T-cell (primary cell): ENCODE results near the gene PGC. TPM values are rescaled to one million over a fixed set of nuclear protein-coding genes. Genes with fewer than 3 reads are reported as not detected.
A peak's percentile ranks its signal among the peaks of the same experiment; 100 is the strongest.

Experiments
- ATAC-seq, 4 experiments: fragments of 200-7000 bp in 3 of 4; fragments of 150-1000 bp in 1 of 4; cut with Tn5 transposase; replicated peaks in 1 of 4; 1 replicate in 3 of 4; 2 replicates in 1 of 4; pipeline ENCODE4 v1.10.0; 2021; ENCODE audit warnings: moderate library complexity in 3 of 4, mild to moderate bottlenecking in 2 of 4, moderate number of reproducible peaks in 1 of 4
- CTCF ChIA-PET, 2 donors: fragments of 300-600 bp; sonication (Branson Sonifier 250); formaldehyde crosslinking; loops; one replicate each; lab custom pipeline; 2022; ENCODE audit warnings: antibody characterized with exemption in 2 of 2; lab: Charles Lee
- POLR2A ChIA-PET, 2 donors: fragments of 300-600 bp; sonication (Branson Sonifier 250); formaldehyde crosslinking; loops; one replicate each; lab custom pipeline; 2022; ENCODE audit warnings: antibody characterized with exemption in 2 of 2; lab: Charles Lee
- DNase-seq, 35 experiments: peaks; one replicate each; pipeline versions ENCODE4 v3.0.0 to v3.0.0-alpha.2; 2013 to 2023
- H3K27ac ChIP-seq: one replicate; pipeline ENCODE4 v1.5.1; 2013; ENCODE audit warnings: low read length
- H3K27me3 ChIP-seq, 2 experiments: replicated peaks in 1 of 2; 1 replicate in 1 of 2; 2 replicates in 1 of 2; pipeline versions ENCODE4 v1.6.1 to v1.7.0; 2013; ENCODE audit warnings: low read length in 1 of 2, mixed read lengths in 1 of 2; ENCODE audit not compliant: control insufficient read depth in 2 of 2, insufficient read depth in 2 of 2; ENCODE audit errors: extremely low read depth in 1 of 2
- H3K36me3 ChIP-seq, 2 donors: 1 replicate in 1 of 2; 2 replicates in 1 of 2; pipeline versions ENCODE4 v1.6.1 to v1.7.0; 2013; ENCODE audit warnings: low read length in 1 of 2; ENCODE audit not compliant: control insufficient read depth in 2 of 2, insufficient read depth in 1 of 2; ENCODE audit errors: extremely low read depth in 1 of 2
- H3K4me1 ChIP-seq, 2 experiments: 1 replicate in 1 of 2; 2 replicates in 1 of 2; pipeline versions ENCODE4 v1.6.1 to v1.7.0; 2013; ENCODE audit warnings: low read length in 2 of 2, mixed read lengths in 1 of 2; ENCODE audit not compliant: insufficient read depth in 2 of 2, control insufficient read depth in 1 of 2; ENCODE audit errors: extremely low read depth in 1 of 2
- H3K4me3 ChIP-seq, 2 donors: 1 replicate in 1 of 2; 2 replicates in 1 of 2; pipeline versions ENCODE4 v1.5.1 to v1.7.0; 2013; ENCODE audit warnings: mild to moderate bottlenecking in 2 of 2, low read length in 1 of 2, moderate library complexity in 1 of 2; ENCODE audit not compliant: control insufficient read depth in 1 of 2; ENCODE audit errors: extremely low read depth in 1 of 2
- H3K9me3 ChIP-seq: 2 replicates; pipeline ENCODE4 v1.7.0; 2013
- H3K27ac Mint-ChIP-seq, 2 donors: one replicate each; pipeline ENCODE4 v1.8.0; 2020 to 2021; ENCODE audit warnings: mild to moderate bottlenecking in 2 of 2, mixed read lengths in 2 of 2
- H3K27me3 Mint-ChIP-seq, 2 donors: one replicate each; pipeline ENCODE4 v1.8.0; 2021 to 2022; ENCODE audit warnings: mixed read lengths in 2 of 2
- H3K36me3 Mint-ChIP-seq: one replicate; pipeline ENCODE4 v1.8.0; 2021; ENCODE audit warnings: mixed read lengths
- H3K4me1 Mint-ChIP-seq, 3 donors: one replicate each; pipeline ENCODE4 v1.8.0; 2020 to 2022; ENCODE audit warnings: mixed read lengths in 3 of 3, mild to moderate bottlenecking in 1 of 3
- H3K4me3 Mint-ChIP-seq, 3 donors: one replicate each; pipeline ENCODE4 v1.8.0; 2020 to 2022; ENCODE audit warnings: mild to moderate bottlenecking in 3 of 3, mixed read lengths in 3 of 3, moderate library complexity in 3 of 3
- H3K9me3 Mint-ChIP-seq, 3 donors: one replicate each; pipeline ENCODE4 v1.8.0; 2020 to 2022; ENCODE audit warnings: mixed read lengths in 3 of 3
- WGBS: methylation state at CpG from one replicate; pipeline ENCODE4 v1.1.5; 2013; ENCODE audit warnings: missing lambda C conversion rate; ENCODE audit not compliant: insufficient coverage; 5-methylcytosine and 5-hydroxymethylcytosine counted together
- total RNA-seq, 35 experiments: library from RNA in 6 of 35; stranded (reverse) in 6 of 35; fragments of 120-200 nt in 1 of 35; gene quantifications; one replicate each; pipeline versions ENCODE4 v1.2.1 to v1.2.4 and lab custom pipeline; 2013 to 2026

Gene PGC
- total RNA-seq, 5 donors from 2014 or later (not counting 1 experiment from before 2014, with no cell fraction given), result 0.58 to 0.86 (median 0.70) TPM; not detected in 2

GRCh38 chr6:41719436-41720261 lies 27.5 kb downstream of the PGC start:
- H3K36me3 Mint-ChIP-seq, result no peaks in the 10 kb centered on the region
- peaks cover 20 to 52% (median 22%) of the 10 kb centered on the region in 3 donors for H3K4me1 Mint-ChIP-seq
- DNase-seq (no peak), ATAC-seq (no peak)
- H3K27me3 Mint-ChIP-seq, result no peaks in the 10 kb centered on the region
- Histone ChIP-seq H3K4me3 (no peak overlapping the region), H3K9me3 (no peaks in the 10 kb centered on the region), H3K4me1 (peaks cover 16 to 30% of the 10 kb centered on the region in 2 experiments), H3K27ac (no peak overlapping the region), H3K36me3 (peaks cover 3 to 4% of the 10 kb centered on the region in 2 donors), H3K27me3 (no peaks in the 10 kb centered on the region)
- H3K27ac Mint-ChIP-seq, result no peak overlapping the region
- 100% methylated on average over 3 of the region's 7 CpGs for WGBS
- no peaks in the 10 kb centered on the region for H3K9me3 Mint-ChIP-seq
- H3K4me3 Mint-ChIP-seq, result no peak overlapping the region
- CTCF ChIA-PET, result interaction anchor here in 1 of 2 donors (0.9 kb wide), 1 partner anchor 11 kb away, joined by 3 read pairs; no protein-coding TSS in a partner anchor
- POLR2A ChIA-PET, result no interaction called here

- Mint-ChIP-seq H3K27me3 (no peaks in the 10 kb centered on the region), H3K4me1 (peaks cover 18 to 51% (median 18%) of the 10 kb centered on the region in 3 donors), H3K36me3 (peaks cover 3% of the 10 kb centered on the region), H3K27ac (no peak overlapping the region), H3K4me3 (no peak overlapping the region), H3K9me3 (no peaks in the 10 kb centered on the region)
- ATAC-seq (no peak), DNase-seq (no peak)
- no peaks in the 10 kb centered on the region for H3K27me3 ChIP-seq
- 92% methylated on average over 2 of the region's 5 CpGs for WGBS
- H3K9me3 ChIP-seq, result no peaks in the 10 kb centered on the region
- ChIA-PET POLR2A (no interaction called here), CTCF (interaction anchor here in 1 of 2 donors (0.6 kb wide), 1 partner anchor 1703 kb away, joined by 3 read pairs; no protein-coding TSS in a partner anchor)
- no peak overlapping the region for H3K27ac ChIP-seq
- no peak overlapping the region for H3K4me3 ChIP-seq
- H3K36me3 ChIP-seq, result peaks cover 3 to 4% of the 10 kb centered on the region in 2 donors
- peaks cover 11 to 22% of the 10 kb centered on the region in 2 experiments for H3K4me1 ChIP-seq
These were observed 28.4 kb downstream of the PGC start for GRCh38 chr6:41718828-41719227.

- DNase-seq (no peak), ATAC-seq (no peak)
- Histone ChIP-seq H3K27ac (no peak overlapping the region), H3K4me1 (peaks cover 8 to 19% of the 10 kb centered on the region in 2 experiments), H3K9me3 (no peaks in the 10 kb centered on the region), H3K4me3 (no peak overlapping the region), H3K36me3 (peaks cover 0 to 9% of the 10 kb centered on the region in 2 donors), H3K27me3 (no peaks in the 10 kb centered on the region)
- H3K27me3 Mint-ChIP-seq, result no peaks in the 10 kb centered on the region
- peaks cover 15 to 44% (median 16%) of the 10 kb centered on the region in 3 donors for H3K4me1 Mint-ChIP-seq
- CTCF ChIA-PET, result interaction anchor here (0.5 to 0.6 kb wide), 4 partner anchors 31 to 454 kb away, joined by 3 to 7 read pairs (median 5); no protein-coding TSS in a partner anchor
- no CpG with 5 or more reads among the region's 1 CpG for WGBS
- peaks cover 3% of the 10 kb centered on the region for H3K36me3 Mint-ChIP-seq
- H3K4me3 Mint-ChIP-seq, result no peak overlapping the region
- no peaks in the 10 kb centered on the region for H3K9me3 Mint-ChIP-seq
- peak overlapping the region in 1 of 2 donors; percentile 47 for H3K27ac Mint-ChIP-seq
- POLR2A ChIA-PET, result no interaction called here
These were observed 29.8 kb downstream of the PGC start for GRCh38 chr6:41717392-41717736.

- Mint-ChIP-seq H3K9me3 (no peaks in the 10 kb centered on the region), H3K4me1 (peaks cover 15 to 44% (median 16%) of the 10 kb centered on the region in 3 donors), H3K27me3 (no peaks in the 10 kb centered on the region), H3K27ac (no peak overlapping the region), H3K36me3 (peaks cover 3% of the 10 kb centered on the region), H3K4me3 (no peak overlapping the region)
- H3K27me3 ChIP-seq, result no peaks in the 10 kb centered on the region
- ATAC-seq (no peak), DNase-seq (no peak)
- WGBS, result 93% methylated on average over 10 of the region's 11 CpGs
- no peak overlapping the region for H3K27ac ChIP-seq
- no peaks in the 10 kb centered on the region for H3K9me3 ChIP-seq
- ChIA-PET POLR2A (no interaction called here), CTCF (interaction anchor here (0.6 to 1.0 kb wide), 3 partner anchors 10 to 454 kb away, joined by 3 to 7 read pairs (median 6); no protein-coding TSS in a partner anchor)
- peaks cover 8 to 19% of the 10 kb centered on the region in 2 experiments for H3K4me1 ChIP-seq
- no peak overlapping the region for H3K4me3 ChIP-seq
- peaks cover 0 to 9% of the 10 kb centered on the region in 2 donors for H3K36me3 ChIP-seq
These were observed 30.4 kb downstream of the PGC start for GRCh38 chr6:41716516-41717391.

- POLR2A ChIA-PET, result no interaction called here
- no peaks in the 10 kb centered on the region for H3K27me3 ChIP-seq
- CTCF ChIA-PET, result interaction anchor here in 1 of 2 donors (0.5 to 1.0 kb wide), 2 partner anchors 9 to 69 kb away, joined by 3 to 4 read pairs; no protein-coding TSS in a partner anchor
- H3K36me3 Mint-ChIP-seq, result peaks cover 3% of the 10 kb centered on the region
- peaks cover 15 to 38% (median 16%) of the 10 kb centered on the region in 3 donors for H3K4me1 Mint-ChIP-seq
- ATAC-seq, result no peak
- DNase-seq, result no peak
- H3K9me3 ChIP-seq, result no peaks in the 10 kb centered on the region
- H3K27ac Mint-ChIP-seq, result no peak overlapping the region
- no peak overlapping the region for H3K4me3 ChIP-seq
- H3K4me1 ChIP-seq, result peaks cover 8 to 18% of the 10 kb centered on the region in 2 experiments
- no peaks in the 10 kb centered on the region for H3K27me3 Mint-ChIP-seq
- no peak overlapping the region for H3K27ac ChIP-seq
- H3K4me3 Mint-ChIP-seq, result no peak overlapping the region
- H3K9me3 Mint-ChIP-seq, result no peaks in the 10 kb centered on the region
- 61% methylated on average over 2 of the region's 5 CpGs for WGBS
- peaks cover 0 to 9% of the 10 kb centered on the region in 2 donors for H3K36me3 ChIP-seq
These were observed 31.2 kb downstream of the PGC start for GRCh38 chr6:41715795-41716515.
